HG02610 (cell line): ENCODE data around the gene NRIP1.

ENCODE experiments used
- ATAC-seq: cut with Tn5 transposase; IDR thresholded peaks from one replicate; pipeline ENCODE4 v1.9.1; 2021; ENCODE audit warnings: mild to moderate bottlenecking, moderate library complexity; ENCODE audit not compliant: unreplicated experiment

NRIP1 gene

DNA sequence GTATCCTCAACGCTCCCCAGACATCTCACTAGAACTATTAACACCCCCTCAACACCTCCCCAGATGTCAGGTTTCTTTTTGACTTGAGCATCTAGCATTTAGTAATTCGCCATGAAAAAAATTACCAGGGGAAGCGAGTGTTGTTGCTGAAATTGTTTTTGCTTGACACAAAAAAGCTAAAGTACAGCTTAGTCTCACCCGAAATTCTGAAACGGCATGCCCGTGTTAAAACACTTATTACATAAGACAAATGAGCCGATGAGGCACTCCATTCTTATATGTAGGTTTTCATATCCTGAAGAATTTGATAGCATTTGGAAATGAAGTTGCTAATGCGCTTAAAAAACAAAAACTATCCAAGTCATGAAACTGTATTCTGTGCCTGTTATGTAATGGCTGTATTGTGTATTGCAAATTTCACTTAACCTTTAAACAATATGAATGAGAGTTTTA is 1.3 kb upstream of the NRIP1 start:
- ATAC-seq: peak; percentile 8

DNA sequence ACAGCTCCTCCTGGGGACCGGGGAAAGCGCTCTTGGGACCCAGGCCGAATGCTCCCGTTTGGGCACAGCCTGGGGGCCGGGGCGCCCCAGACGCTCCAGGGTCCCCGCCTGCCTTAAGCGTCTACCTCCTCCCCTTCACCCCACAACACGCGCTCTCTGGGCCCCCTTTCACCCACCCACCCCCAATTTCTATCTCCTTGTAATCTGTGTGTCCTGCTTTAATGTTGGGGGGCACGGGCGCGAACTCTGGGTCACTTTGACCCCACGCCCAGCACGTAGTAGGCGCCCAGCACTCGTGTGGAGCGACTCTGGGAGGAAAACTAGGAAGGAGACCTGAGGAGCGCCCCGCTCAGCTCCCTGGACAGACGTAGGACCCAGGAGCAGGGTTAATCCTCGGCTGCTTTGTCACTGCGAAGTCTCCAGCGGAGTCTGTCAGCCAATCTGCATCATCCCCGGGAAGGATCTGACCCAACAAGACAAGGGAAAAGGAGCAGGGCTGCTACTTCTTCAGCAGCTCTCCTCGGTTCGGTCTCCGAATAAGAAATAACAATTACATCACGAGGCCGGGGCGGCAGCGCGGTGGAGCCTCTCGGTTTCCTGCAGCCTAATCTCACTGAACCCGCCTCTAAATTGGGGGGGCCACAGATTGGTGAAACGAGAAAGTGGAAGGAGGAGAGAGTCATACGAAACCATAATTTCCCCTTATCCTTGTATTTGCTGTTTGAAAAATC is 757 bp upstream of the NRIP1 start:
- peak; percentile 20 for ATAC-seq

DNA sequence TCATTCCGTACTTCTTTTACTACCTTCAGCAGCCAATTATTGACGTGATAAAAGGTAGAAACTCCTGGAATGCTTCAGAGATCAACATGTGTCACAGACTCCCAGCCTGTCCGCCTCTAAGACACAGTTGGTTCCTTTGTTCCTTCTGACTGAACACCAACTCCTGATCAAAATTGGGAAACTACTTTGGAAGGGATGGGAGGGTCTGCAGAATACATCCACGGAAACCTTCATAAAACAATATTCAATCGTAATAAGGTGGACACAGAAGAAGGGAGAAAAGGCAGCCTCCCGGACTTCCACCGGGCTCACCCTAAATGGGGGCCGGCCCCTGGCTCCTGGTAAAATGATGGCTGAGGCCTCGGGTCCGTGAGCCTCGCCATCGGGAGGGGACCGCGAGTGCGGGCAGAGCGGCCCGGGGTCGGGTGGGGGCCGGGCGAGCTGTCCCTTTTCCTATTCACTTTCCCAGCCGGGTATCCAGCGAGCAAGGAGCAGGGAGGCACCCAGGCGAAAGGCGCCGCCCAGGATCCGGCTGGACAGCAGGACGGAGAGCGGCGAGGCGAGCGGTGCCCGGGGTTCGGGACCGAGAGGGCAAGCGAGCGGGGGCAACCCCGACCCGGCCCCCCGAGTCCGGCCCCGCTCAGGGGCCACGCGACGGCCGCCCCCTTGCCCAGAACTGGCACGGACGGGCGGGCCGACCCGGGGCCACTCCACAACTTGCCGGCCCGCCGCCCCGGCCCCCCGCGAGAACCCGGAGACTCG is 805 bp downstream of the NRIP1 start:
- peak; percentile 0 for ATAC-seq

DNA sequence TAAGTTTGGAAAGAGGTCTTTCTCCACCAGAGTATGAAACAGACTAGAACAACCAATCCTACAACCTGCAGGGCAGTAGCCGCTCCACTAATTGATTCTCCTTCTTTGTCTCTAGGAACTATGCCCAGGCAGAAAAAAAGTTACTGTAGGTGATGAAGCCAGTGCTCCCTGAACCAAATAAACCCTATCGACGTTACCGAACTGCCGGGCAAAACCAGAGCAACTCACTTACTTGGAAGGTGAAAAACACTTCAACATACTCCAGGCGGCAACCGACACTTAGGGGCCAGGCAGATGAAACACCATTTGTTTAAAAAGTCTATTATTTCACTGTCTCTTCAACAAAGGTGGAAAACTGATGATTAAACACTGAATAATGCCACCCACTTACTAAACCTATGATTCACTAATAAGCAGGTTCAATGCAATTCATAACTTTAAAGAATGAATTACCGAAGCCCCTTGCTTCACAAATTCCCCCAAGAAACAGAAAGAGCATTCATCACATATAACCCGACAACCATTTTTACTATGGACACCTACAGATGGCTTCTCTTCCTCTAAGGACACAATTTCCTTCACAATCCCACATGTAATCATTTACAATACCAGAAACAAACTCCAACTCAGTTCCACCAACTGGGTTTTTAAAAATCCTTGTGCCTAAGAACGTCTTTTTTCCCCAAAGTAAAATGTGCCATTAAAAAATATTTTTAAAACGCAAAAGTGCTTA is 1.6 kb downstream of the NRIP1 start:
- no peak for ATAC-seq

DNA sequence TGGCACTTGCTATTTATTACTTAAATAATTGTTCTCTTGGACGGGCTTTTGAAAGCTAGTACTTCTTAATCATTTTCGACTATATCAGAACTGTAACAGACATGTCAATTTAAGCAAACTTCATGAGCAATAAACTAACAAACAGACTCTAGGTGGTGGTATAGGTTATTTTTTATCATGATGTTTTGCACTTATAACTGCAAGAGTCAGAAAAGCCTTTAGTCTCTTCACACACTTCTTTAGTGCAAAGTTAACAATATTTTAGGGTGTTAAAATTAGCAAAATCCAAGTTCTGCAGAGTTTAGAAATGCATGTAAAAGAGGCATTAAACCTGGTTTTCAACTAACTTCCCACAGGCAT is 2.2 kb downstream of the NRIP1 start:
- ATAC-seq: no peak

DNA sequence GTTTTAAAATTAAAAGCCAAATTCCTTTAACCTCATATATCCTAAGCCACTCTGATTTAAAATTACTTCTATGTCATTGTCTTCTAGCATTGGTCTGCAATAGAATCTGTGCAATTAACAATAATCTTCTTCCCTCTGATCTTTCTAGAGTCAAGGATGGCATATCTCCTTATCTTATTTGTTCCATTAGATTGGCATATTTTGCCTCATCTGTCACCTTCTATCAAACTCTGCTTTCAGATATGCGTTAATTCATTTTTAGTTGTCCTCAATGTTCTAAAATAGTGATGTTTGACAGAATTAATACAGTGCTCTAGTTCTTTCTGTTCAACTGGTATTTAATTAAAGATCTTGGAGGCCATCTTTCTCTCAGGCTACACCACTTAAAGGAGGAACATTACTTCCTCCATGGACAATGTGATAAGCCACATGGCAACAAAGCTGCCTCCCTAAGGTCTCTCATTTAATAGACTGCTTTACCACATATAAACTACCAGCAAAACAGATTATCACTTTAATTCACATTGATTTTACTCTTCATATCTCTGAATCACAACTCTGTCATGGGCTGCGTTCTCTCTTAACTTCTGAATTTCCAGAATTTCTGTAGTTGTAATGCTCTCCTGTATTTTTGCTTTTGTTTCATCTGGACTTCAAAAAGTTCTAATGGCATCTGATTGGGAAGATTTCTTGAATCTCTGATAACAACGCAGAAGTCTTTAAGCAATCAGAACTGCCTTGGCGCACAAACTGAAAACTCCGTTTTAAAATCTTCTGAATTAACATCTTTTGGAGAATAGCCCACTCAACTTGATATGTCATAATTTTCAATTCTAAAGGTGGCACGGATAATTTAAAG is 2.8 kb downstream of the NRIP1 start:
- no peak for ATAC-seq

DNA sequence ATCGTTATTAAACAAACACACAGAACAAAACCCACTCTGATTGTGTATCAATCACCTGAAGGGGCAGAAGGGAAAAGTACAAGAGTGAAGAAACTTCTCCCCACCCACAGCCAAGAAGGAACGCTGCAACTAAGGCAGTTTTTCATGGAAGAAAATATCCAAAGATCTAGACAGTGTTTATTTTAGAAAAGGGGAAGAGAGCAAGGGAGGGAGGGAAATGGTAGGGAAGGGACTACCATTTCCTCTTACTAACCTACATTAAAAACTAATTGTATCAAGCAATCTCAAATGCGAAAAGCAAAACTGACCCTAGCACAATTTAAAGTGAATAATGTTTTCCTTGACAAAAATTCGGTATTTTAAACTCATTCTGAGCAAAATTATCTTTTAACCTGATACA is 3.5 kb downstream of the NRIP1 start:
- no peak for ATAC-seq

DNA sequence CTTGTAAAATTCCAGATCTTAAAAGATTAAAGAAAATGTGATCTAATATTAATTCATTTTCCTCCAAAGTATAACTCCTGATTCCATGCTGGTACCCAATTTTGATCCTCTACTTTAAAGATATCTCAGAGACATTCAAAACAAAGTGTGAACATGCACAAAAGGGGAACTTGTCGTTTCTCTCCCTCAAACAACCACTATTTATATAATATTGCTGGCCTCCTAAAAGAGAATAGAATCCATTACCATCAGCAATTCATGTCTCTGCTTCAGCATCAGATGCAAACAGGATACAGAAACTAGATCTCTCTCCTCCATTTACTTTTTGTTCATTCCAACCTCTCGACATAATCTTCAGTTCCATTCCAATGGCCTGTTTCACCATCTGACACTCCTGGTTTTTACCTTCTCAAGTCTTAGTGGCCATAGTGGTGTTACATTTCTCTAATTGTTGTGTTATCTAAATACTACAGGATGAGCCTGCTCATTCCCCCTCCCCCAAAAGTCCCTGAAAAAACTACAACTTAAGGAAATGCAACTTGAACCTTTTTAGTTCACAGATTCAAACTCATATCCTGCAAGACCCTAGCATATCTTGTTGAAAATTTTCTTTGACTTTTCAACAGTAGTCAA is 4.1 kb downstream of the NRIP1 start:
- ATAC-seq: no peak

DNA sequence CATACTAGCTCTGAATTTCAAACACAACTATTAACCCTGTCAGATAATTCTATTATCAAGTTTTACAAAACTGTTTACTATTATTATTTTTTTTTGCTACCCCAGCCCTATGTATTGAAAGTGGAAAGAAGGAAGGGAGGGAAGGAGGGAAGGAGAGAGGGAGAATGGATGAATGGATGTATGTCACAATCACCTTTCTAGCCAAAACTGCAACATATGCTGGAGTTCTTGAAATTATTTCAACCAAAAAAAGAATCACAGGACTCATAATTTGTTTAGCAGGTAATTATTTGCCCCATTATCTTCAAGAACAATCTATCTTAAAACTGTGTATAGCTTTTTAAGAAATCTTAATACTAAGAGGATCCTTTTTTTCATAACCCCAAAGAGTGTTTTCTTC is 5.4 kb downstream of the NRIP1 start:
- no peak for ATAC-seq

DNA sequence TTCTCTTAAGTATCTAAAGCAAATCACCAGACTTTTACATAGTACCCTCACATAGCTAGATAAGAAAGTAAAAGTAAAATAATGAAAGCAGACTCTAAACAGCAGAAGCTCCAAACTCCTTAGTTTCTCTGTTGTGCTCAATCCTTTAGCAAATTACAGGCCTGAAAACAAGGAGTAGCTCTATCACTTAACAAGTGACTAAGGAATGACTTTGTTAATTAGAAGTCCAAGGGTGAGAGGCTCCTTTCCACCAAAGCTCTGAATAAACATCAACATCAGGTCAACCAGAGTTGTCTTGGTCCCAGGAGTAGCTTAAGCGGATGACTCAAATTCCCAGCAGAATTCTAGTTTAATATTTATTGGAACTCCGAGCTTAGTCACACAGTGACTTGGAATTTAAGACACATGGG is 5.9 kb downstream of the NRIP1 start:
- ATAC-seq: peak; percentile 32

DNA sequence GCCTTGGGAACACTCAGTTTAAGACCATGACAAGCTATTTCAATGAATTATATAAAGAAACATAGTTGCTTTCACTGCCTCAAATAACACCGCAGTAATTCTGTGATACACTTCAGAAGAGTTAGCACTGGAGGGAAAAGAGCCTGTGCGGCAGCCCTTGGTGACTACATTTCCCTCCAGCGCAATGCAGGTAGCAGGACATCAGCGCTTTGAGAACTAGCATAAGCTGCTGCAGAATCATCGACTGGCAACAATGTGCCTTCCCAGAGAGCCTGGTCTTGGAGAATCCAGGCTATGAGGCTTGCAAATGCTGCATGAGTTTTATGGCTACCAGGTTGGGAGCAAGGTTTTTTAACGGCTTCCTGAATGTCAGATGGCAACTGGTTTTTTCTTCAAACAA is 7.5 kb downstream of the NRIP1 start:
- ATAC-seq: no peak

DNA sequence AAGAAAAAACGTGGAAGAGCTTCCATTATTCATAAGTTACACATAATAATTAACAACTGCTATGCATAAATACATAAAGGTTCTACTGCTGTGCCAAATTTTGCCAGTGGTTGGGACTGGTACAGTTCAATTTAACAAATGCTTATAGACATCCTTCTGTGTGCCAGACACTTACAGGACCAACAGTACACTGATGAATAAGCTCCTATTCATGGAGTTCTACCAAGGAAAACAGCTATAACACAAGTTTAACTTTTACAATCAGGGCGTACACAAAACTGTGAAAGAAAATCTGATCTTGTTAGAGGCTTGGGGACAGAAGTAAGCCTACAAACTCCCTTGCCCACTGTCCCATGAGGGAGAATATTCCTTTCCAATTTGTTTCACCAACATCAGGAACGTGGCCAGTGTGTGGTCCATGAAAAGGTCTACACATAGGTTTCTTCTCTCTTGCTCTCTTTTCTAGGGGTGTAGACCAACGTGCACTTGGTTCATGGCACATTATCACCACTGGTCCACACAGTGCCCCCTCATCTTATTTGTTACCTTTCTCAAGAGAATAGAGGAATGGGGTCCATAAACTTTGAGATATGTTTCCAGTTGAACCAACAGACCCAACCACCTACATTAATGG is 10.1 kb downstream of the NRIP1 start:
- no peak for ATAC-seq

DNA sequence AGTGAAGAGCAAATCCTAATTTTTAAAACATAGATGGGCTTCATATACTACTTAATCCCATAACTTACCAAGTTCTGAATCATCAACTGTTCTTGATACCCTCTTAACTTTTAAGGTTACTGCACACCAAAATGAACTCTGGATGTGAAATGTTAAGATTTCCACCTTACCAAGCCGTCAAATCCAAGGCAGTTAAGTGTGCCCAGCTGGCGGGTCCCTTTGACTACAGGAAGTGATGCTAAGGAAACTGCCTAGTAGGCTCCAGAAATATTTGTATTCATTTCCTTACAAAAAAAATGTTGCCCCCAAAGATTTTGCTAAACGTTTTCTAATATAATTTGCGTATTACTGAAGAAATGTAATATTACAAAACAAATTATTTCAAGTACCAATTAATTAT is 10.7 kb downstream of the NRIP1 start:
- ATAC-seq: no peak

DNA sequence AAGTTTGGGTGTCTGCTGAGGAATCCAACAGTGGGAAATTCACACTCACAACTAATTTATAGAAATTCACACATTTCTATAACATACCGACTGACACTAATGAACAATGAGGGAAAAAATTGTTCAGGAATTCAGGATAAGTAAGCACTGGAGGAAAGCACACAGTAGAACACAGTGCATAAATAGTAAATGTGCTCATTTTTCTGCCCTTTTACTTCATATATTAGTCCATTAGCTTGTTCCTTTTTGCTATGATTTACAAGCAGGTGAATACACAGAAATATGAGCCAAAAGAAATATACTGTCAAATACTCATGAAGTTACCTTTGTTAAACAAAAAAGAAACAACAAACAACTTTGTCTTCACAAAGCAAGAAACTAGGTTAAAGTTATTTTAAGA is 11.3 kb downstream of the NRIP1 start:
- ATAC-seq: no peak

DNA sequence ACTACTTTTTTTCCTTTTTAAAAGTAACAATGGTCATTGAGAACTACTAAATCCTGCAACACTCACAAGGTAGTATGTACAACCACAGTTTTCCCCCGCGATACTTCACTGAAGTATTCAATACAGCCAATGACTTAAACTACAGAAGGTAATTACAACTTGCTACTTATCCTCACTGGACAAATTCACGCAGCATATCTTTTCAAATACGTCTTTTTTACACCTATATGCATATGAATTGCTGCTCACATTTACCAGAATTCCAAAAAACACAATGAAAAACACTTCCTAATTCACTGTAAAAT is 12.4 kb downstream of the NRIP1 start:
- peak; percentile 9 for ATAC-seq

DNA sequence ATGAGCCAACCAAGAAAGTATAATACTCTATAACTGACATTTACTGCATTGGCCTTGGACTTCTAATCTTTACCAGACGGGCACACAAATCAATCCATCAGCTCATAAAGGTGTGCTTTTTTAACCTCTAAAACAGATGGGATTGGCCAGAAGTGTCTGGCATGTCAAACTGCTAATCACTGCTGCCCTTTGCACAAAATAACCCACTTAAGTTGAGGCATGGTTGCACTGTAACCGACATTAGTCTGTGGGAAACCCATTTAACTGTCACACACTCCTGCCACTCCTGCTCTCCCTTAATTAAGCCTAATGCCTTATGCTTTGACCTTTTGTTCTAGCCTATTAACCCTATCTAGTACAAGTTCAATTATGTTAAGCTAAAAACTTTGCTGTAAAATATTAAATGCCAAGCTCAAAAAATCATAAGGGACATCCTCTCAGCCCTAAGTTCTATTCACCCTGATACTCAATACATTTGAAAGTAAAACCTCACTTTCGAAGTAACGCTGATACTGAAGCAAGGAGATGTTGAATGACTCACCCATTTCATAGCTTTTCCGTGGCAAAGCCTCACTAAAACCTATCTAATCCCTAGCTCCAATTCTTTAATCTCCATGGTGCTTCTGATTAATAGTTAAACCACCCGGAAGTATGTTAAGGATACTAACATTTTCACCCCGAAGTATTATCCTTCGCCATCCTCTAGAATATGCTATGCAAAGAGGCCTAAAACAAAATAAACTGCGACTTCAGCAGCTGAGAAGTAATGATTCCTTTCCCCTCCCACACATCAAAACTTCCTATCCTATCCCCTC is 12.9 kb downstream of the NRIP1 start:
- peak; percentile 83 for ATAC-seq

DNA sequence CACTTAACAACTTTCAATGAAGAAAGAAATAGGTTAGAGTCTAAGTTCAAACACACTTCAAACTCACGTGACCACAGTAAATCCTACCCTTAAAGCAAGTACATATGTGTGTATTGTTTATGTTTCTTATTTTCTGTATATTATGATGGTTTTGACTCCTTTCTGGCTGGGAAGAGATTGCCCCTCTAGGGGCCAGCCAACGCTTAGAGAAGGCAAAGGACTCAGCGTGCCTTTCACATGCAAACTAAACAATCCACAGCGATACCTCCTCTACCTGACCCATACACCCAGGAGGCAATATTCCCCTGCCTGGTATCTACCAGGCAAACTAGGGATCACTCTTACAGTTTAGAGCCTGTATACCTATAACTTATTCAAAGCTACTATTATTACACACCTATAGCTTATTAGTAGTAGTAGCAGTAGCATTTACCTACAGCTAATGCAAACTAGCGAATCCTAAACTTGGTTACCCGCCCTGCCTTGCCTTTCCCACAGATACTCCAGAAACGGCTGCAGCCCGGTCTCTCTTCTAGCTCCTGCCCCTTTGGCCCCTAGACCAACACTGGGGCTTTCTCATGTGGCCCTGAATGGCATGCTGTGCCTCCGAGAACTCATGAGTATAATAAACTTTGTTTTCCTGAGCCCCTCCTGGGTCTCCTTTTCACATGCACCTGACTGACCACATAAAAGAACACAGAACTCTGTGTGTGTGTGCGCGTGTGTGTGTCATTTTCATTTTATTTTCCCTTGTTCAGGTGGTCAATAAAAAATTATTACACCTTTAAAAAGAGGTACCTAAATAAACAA is 14.0 kb downstream of the NRIP1 start:
- ATAC-seq: no peak

DNA sequence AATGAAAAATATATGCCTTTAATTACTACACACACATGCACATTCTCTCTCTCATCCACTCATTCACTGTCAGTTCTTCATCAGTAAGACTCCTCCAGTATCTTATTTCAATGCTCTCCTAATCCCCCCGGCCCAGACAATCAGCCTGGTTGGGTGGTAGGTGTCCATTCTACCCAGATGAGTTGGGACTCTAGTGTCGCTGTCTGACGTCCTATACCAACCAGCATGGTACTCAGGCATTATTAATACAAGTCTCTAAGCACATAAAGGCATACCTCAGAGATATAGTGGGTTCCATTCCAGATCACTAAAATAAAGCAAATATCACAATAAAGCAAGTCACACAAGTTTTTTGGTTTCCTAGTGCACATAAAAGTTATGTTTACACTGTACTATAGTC is 19.8 kb downstream of the NRIP1 start:
- ATAC-seq: no peak

DNA sequence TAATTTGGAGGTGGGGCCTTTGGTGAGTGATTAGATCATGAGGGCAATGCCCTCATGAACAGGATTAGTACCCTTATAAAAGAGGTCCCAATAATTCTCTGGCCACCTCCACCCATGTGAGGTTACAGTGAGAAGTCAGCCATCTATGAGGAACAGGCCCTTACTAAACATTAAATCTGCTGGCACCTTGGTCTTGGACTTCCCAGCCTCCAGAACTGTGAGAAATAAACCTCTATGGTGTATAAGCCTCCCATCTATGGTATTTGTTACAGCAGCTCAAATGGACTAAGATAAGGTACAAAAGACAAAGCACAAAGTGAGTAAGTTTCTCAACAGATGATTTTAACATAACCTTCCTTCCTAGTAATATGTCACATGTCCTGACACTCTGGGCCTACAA is 22.3 kb downstream of the NRIP1 start:
- no peak for ATAC-seq
